ENCODE data around the gene ARL13B. TPM values are rescaled to one million over a fixed set of nuclear protein-coding genes. Genes with fewer than 3 reads are reported as not detected.
"Not testable (repeated sequence)": the region's sequence is repeated elsewhere in the genome, so short reads cannot be mapped to it uniquely, and the experiment has no call there.

ARL13B gene
- total RNA-seq, 1 donor from 2014 or later: 29.7 TPM

DNA sequence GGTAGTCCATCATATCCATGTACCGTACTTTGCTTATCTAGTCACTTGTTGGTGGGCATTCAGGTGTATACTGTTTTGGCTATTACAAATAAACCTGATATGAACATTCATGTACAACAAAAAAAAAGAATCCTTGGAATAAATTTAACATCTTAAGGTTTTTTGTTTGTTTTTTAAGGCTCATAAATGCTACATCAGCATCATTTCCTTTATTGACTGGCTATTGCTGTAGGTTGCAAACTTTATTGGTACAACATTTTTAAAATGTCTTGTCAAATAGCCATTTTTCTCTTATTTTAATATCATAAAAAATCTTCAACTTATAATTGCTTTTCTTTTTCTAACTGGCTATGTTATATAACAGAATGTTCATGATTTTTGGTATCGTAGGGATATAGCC lies 66.6 kb downstream of the ARL13B start:
- DNase-seq (ENCODE audit: low spot score): no peak
- intact Hi-C loops (cut with DNase I): no loop called here
- ATAC-seq: no peak

DNA sequence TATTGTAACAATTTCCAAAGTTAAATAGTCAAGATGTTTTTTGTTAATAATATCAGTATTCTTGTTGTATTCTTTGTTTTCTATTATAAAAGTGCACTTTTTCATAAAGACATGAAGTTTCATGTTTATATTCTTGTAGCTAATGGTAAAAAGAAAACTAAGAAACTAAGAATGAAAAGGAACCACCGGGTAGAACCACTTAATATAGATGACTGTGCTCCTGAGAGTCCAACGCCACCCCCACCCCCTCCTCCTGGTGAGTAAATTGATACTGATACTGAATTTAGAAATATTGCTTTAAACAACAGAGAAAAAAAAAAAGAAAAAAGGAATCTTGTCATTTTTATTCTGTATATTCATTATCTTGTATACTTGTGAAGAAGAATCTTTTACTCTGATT lies 69.3 kb downstream of the ARL13B start:
- ATAC-seq (no peak), DNase-seq (ENCODE audit: low spot score) (no peak)
- intact Hi-C loops (cut with DNase I): no loop called here

DNA sequence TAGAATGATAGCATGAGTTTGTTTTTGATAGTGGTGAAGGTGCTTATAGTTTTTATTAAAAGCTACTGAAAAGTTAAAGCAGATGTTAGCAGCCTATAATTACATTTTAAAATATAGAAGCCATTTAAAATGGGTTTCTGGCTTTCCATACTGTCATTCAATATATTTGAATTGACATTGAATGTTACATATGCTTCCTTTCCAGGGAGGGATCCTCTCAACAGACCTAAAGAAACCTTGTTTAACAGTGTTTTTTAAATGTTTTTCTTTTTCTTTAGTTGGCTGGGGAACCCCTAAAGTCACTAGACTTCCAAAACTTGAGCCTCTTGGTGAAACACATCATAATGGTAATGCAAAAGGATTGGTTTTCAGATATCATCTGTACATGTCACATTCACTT lies 70.6 kb downstream of the ARL13B start:
- intact Hi-C loops (cut with DNase I): no loop called here
- no peak for DNase-seq (ENCODE audit: low spot score)
- no peak for ATAC-seq

DNA sequence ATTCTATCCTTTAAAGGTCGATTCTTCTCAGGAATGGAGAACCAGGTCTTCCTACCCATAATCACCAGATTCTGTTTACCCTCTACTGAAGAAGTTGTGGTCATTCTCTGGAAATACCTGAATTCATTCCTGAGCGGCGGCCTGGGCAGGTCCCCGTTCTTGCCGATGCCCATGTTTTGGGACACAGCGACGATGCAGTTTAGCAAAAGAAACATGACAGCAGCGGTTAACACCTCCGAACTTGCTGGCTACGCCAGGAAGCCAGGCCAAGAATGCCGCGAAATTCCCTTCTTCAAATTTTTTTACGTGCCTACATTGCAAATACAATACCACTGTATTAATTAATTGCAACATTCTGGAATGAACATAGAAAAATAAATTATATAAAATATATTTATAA lies 81.3 kb downstream of the ARL13B start:
- intact Hi-C loops (cut with DNase I): no loop called here
- DNase-seq (ENCODE audit: low spot score) (no peak), ATAC-seq (no peak)

DNA sequence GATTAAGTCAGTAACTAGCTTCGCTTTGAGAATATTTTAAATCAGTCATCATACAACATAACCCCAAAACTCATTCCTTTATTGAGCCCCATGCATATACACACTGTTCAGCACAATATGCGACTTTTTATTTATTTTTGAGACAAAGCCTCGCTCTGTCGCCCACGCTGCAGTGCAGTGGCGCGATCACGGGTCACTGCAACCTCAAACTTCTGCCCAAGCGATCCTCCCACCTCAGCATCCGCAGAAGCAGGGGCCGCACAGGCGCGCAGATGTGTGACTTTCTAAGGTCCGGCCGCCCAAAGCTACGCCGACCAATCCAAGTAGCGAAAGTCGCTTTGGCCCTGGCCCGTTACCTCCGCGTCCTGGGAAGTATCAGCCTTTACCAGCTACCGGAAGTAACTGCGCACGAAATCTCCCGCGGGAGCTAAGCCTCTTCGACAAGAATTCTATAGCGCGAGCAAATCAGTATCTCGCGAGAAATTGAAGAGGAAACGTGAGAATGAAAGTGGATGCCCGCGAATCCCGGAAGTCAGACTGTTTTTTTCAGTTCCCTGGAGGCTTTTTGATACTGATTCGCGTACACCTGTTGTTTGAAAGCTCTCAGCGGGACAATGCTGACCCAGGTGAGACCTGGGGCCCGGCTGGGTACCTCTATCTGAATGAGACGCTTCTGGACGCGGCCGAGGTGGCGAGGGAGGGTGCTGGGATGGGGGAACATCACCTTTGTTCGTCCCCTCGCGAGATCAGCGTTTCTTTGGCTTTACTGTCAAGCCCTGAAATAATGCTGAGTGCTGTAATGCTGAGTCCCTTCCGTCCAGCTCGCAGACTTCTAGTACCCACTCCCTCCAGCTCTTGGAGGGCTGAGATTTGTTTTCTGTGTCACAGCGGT lies 82.8 kb downstream of the ARL13B start, which contains the start of the genes DHFR2 and NSUN3:
DHFR2 (minus strand) TSS at position 404 of the 892 bp plus-strand sequence. CDS start 1,405 bp downstream, outside the sequence.
NSUN3 (plus strand) TSS at position 549 of the 892 bp plus-strand sequence; CDS start at position 615, 66 bp downstream.
- peak; percentile 96 for ATAC-seq
- intact Hi-C loops (cut with DNase I): no loop called here
- DNase-seq (ENCODE audit: low spot score): peak; percentile 91

DNA sequence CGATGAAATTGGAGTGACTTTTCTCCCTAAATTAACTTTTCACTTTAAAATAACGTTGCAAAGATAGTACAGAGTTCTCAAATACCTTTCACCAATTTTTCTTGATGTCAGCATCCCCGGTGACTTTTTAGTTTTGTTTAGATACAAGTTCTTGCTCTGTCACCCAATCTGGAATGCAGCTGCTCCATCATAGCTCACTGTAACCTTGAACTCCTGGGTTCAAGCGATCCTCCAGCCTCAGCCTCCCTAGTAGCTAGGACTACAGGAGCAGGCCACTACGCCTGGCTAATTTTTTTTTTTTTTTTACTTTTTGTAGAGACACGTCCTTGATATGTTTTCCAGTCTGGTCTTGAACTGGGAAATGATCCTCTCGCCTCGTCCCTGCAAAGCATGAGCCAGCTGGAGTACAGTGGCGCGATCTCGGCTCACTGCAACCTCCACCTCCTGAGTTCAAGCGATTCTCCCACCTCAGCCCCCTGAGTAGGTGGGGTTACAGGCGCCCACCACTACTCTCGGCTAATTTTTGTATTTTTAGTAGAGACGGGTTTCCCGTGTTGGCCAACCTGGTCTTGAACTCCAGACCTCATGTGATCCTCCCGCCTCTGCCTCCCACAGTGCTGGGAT lies 83.7 kb downstream of the ARL13B start:
- intact Hi-C loops (cut with DNase I): no loop called here
- DNase-seq (ENCODE audit: low spot score): no peak
- no peak for ATAC-seq

DNA sequence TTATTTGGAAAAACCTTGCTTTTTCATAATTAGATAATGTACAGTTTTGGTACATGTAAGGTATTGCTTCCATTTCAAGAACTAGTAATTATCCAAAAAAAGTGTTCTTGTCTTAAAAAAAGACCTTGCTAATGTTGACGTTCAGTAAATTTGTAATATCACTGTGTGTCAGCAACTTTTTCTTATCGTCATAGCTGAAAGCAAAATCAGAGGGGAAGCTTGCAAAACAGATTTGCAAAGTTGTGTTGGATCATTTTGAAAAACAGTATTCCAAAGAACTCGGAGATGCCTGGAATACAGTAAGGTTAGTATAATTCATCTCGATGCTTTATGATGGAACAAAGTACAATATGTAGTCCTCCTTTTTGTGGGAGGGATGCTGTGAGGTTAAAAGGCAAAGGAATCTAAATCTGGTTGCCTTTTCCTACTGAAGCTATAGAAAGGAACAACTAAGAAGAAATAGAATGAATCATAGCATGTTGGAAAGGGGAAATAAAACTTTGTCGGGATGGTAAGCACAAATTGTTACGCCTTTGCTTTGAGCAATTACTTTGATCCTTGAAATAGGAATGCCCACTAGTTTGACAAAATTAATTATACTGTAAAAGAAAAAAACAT lies 84.4 kb downstream of the ARL13B start:
- no peak for ATAC-seq
- no peak for DNase-seq (ENCODE audit: low spot score)
- intact Hi-C loops (cut with DNase I): no loop called here

DNA sequence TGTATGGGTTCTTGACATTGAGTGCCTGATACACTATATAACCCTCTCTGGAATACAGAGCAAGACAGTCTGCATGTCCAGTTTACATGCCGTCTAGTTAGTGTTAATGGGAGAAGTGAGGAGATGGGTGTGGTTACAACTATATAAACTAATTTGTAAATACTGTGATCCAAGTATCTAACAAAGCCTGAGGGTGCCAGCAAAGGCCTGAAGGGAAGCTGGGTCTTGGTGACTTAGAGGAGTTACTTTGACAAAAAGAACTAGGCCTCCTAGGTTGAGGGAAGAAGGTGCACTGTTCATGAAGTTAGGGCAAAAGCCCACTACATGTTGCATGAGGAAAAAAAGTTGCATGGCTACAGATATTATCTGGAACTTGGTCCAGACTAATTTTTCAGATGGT lies 85.2 kb downstream of the ARL13B start:
- no peak for ATAC-seq
- no peak for DNase-seq (ENCODE audit: low spot score)
- intact Hi-C loops (cut with DNase I): no loop called here

DNA sequence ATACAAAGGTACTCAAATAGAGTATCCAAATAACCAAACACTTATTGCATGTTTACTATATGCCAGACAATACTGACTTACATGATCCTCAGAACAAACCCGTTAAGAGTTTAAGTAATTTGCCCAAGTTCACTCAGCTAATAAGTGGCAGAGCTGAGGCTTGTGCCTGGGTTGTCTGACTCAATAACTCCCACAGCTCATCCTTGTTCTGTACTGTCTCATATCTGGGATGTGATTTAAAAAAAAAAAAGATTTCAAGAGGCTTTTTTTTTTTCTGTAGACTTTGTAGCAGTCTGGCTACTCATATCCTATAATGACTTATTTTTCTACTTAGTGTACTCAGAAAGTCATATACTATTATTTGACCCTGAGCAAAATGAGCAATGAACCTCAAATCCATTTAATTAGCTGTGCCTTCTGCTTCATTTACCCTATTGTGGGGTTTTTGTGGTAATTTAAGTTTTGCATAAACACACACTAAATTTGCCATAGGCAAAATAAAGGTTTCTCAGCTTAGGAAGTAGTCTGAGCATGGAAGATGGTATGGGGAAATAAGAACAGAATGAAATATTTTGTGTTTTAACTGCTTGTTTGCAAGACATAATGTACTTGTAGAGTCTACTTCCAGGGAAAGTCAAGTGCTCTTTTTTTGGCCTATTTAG lies 86.0 kb downstream of the ARL13B start:
- ATAC-seq (no peak), DNase-seq (ENCODE audit: low spot score) (no peak)
- intact Hi-C loops (cut with DNase I): no loop called here

DNA sequence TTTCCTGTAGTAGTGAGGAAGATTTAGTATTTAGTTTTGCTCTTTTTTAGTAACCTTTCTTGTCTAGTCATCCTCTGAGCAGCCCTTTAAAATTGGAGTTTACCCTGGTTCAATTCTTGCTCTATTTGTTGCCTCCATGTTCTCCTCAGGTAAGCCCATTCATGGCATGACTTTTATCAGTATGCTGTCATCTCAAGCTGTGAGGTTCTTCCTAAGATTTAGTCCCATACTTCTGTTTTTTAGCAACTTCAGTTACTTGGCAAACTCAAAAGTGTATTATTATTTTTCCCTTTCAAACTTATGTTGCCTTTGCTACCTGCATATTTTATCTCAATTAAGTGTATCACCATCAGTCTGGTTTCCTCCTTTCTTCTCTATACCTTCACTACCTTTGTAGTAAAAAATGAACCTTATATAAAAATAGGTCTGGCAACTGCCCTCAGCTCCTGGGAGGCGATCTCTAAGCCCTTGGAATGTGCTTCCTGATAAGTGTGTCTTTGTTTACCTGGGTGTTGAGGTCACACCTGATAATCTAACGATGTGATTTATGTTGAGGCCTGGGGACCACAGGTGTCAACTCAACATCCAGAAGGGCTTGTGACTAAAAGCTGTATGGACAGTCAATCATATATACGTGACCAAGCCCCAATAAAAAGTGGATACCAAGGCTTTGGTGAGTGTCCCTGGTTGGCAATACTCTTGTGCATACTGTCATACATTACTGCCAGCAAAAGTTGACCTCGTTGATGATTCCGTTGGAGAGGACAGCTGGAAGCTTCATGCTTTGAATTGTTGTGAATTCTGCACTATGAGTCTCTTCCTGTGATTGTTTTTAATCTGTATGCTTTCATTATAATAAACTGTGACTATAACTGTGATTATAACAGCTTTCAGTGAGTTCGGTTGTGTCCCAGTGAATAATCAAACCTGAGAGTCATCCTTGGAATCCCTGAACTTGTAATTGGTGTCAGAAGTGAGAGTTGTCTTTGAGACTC lies 86.8 kb downstream of the ARL13B start:
- DNase-seq (ENCODE audit: low spot score): no peak
- intact Hi-C loops (cut with DNase I): no loop called here
- no peak for ATAC-seq

DNA sequence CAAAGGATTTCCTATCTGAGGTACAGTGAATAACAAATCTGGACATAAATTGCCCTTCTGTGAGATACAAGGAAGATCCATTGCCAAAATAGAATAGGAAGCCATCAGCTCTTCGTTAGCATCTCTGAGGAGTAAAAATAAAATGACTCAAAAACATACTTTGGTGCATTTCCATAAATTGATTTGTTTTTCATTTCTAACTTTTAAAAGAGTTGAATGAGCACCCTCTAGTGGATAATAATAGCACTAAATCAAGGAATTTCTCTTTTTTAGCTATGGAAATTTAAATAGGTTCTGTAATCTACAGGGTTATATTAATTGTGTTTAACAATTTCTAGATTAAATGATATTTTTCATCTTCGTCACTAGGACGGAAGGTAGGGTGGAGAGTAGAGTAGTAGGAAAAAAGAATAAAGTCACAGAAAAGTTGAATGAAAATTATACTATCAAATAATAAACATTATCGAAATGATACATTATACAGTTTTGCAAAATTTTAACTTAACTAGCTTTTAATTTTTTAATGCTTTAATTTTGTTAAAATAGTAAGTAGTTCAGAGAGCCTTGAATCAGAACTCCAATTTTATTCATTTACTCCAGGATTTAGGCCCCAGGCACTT lies 89.3 kb downstream of the ARL13B start:
- ATAC-seq (no peak), DNase-seq (ENCODE audit: low spot score) (no peak)
- intact Hi-C loops (cut with DNase I): no loop called here

DNA sequence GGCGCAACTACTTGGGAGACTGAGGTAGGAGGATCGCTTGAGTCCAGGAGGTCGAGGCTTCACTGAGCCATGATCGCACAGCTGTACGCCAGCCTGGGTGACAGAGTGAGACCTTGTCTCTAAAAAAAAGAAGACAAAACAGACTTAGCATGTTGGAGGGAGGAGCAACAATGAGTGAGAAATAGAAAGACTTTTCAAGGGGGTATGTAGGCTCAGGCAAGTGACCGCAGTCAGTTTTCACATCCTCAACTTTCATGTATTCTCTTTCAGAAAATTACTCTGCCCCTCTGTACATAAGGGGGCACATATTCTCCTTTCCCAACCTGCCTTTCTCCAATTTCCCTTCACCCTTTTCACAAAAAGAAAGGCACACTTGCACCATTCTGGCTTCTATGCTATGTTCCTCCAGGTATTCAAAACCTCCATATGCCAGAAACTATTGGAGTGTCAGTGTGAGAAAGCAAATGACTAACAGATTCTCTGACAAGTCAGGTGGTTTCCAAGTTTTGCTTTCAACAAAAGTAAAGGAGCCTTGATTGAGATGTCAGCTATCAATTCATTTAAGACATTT lies 90.5 kb downstream of the ARL13B start:
- ATAC-seq (no peak), DNase-seq (ENCODE audit: low spot score) (no peak)
- intact Hi-C loops (cut with DNase I): no loop called here

DNA sequence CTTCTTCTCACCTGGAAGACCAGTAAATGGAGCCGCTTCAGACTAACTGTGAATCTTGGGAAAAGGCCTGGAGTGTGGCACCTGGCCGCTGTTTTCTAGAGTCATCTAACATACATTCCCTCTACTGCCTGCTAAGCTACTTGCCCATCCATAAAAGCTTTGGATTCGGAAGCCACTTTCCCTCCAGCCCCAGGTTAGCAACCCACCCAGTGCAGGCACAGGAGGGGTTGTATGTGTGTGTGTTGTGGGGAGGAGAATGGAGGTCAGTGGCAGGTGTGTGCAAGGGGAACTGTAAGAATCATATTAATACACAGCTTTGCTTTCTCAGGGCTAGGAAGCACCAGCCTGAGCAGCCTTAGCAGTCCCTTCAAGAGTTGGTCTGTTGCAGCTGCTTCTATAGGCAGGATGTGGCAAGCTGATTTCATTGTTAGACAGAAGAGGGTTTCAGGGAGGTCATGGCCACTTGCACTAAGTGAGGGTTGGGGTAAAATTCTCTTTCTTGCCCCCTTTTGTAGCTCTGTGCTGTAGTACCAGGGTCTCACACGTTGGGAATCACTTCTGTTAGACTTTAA lies 91.8 kb downstream of the ARL13B start:
- intact Hi-C loops (cut with DNase I): no loop called here
- ATAC-seq: no peak
- DNase-seq (ENCODE audit: low spot score): no peak

DNA sequence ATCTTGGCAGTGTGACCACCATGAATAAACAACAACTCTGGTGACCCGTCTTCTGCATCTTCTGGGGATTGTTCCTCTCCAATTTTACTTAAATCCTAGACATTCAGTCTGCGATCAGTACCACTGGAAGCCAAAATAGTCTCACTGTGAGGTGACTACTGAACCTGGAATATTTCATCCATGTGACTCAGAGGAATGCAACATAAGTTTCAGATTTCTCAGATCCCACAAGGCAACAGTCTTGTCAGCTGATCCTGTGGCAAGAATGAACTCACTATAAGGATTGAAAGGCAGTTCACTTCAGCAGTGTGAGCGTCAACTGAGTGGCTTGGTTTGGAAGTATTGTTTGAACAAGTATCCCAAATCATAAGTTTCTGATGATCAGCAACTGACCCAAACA lies 96.1 kb downstream of the ARL13B start:
- no peak for DNase-seq (ENCODE audit: low spot score)
- intact Hi-C loops (cut with DNase I): no loop called here
- no peak for ATAC-seq

DNA sequence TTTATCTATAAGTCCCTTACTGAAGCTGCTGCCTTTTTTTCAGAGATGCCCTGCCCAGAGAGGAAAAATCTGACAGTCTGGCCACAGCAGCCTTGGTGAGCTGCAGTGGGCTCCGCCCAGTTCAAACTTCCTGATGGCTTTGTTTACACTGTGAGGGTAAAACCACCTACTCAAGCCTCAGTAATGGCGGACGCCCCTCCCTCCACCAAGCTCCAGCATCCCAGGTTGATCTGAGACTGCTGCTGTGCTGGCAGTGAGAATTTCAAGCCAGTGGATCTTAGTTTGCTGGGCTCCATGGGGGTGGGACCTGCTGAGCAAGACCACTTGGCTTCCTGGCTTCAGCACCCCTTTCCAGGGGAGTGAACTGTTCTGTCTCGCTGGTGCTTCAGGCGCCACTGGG lies 100.6 kb downstream of the ARL13B start:
- ATAC-seq; intact Hi-C loops (cut with DNase I): not testable (repeated sequence)

DNA sequence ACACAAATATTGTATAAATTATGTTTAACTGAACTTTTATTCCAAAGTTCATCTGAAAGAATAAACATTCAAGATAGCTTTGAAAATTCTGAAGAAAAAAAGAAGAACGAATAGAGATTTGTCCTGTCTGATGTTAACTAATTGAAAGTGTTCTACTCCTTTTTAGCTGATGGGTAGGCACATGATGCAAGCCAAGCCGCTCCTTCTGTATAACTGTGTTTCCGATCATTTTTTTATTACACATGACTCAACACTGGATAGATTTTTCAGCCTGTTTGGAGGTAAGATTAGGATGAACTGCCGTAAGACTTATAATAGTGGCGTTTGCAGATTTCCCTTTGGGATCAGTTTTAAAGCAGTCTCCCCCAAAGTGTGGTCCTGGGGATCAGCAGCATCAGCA lies 101.9 kb downstream of the ARL13B start:
- intact Hi-C loops (cut with DNase I): no loop called here
- ATAC-seq: no peak

More for the DNA sequence above, 100.6 kb downstream of the ARL13B start:
- DNase-seq (ENCODE audit: low spot score): not testable (repeated sequence)

DNA sequence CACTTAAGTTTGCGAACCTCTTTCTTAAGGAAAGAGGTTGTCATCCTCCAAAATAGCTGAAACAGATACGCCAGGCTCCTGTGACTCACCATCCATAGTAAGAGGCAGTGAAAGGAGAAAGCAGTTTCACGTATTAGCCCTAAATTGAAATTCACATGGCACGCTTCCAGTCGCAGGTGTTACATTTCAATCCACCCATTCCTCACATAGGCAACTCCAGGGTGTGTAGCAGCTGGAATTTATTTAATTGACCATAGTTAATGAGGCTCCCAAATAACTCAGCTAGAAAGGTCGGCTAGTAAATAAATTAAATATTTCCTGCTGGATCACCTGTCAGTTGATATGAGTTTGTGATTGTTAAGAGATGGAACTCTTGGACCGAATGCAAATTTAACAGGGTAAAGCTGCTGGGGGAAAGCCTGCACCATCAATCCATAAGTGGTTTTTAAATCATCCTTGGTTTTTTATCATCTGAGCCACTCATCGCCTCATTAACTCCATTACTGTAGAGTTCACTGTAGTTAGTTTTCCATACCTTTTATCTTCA lies 102.5 kb downstream of the ARL13B start:
- intact Hi-C loops (cut with DNase I): no loop called here
- no peak for DNase-seq (ENCODE audit: low spot score)
- ATAC-seq: no peak

More for the DNA sequence above, 101.9 kb downstream of the ARL13B start:
- DNase-seq (ENCODE audit: low spot score): no peak

Measured in sciatic nerve (tissue), 2 donors.